Activated CD4-positive, alpha-beta T cell treated with anti-CD3 and anti-CD28 coated beads, Interleukin-2, Interleukin-4, amounts not matched to agents 100 ng/mL and 50 ng/mL, durations not matched to agents 16 hours and 8 hours (primary cell): Measurements from ENCODE around the gene PRDX2.
"Not testable (repeated sequence)": the region's sequence is repeated elsewhere in the genome, so short reads cannot be mapped to it uniquely, and the experiment has no call there.

ENCODE experiments used
- DNase-seq: peaks from one replicate; pipeline ENCODE4 v3.0.0-alpha.2; 2020; ENCODE audit warnings: low spot score

PRDX2 gene

GRCh38 chr19:12825254-12826131 is 23.9 kb upstream of the PRDX2 start:
- no peak for DNase-seq

DNA sequence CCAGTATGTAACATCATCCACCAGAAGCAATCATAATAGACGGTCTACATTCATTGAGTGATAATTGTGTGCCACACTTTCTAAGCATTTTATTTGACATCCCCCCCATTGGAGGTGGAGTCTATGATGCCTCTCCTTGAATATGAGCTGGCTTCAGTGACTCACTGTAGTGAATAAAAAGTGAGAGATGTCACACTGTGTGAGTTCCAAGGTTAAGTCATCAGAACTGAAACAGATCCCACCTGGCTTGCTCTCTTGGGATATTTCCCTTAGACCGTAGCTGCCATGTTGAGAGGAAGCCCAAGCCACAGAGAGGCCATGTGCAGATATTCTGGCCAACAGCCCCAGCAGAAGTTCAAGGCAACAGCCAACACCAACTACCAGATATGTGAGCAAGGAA is 20.2 kb upstream of the PRDX2 start:
- DNase-seq: no peak

- not testable (repeated sequence) for DNase-seq
Measured at GRCh38 chr19:12817810-12818209, 16.2 kb upstream of the PRDX2 start.

DNA sequence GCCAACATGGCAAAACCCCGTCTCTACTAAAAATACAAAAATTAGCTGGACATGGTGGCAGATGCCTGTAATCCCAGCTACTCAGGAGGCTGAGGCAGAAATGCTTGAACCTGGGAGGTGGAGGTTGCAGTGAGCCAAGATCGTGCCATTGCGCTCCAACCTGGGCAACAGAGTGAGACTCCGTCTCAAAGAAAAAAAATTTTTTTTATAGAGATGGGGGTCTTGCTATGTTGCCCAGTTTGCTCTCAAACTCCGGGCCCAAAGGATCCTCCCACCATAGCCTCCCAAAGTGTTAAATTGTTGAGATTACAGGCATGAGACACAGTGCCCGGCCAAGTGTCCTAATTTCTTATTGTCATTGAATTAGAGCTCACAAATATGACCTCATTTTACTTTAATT is 15.6 kb upstream of the PRDX2 start:
- not testable (repeated sequence) for DNase-seq

GRCh38 chr19:12815088-12815487 is 13.5 kb upstream of the PRDX2 start:
- no peak for DNase-seq

GRCh38 chr19:12806242-12807081 is 4.9 kb upstream of the PRDX2 start, which contains the start of gene RNASEH2A:
Gene RNASEH2A, plus strand, starts transcription at chr19:12806584. Its CDS starts 90 bp downstream, at chr19:12806674.
- DNase-seq: peak; percentile 91

DNA sequence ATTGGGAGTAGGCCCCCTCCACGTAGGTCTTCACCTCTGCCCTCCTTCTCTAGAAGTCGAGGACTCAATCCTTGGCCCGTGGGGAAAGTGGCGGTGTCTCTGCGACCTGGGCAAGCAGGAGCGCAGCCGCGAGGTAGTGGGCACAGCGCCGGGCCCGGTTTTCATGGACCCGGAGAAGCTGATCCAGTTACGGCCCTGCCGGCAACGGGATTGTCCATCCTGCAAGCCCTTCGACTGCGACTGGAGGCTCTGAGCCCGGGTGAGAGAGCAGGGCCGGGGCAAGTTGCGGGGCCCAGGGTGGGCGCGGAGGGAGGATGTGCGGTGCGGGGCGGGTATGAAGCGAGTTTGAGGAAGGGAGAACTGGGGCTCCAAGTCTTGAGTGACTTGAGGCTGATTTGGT is 2.5 kb upstream of the PRDX2 start:
- no peak for DNase-seq

DNA sequence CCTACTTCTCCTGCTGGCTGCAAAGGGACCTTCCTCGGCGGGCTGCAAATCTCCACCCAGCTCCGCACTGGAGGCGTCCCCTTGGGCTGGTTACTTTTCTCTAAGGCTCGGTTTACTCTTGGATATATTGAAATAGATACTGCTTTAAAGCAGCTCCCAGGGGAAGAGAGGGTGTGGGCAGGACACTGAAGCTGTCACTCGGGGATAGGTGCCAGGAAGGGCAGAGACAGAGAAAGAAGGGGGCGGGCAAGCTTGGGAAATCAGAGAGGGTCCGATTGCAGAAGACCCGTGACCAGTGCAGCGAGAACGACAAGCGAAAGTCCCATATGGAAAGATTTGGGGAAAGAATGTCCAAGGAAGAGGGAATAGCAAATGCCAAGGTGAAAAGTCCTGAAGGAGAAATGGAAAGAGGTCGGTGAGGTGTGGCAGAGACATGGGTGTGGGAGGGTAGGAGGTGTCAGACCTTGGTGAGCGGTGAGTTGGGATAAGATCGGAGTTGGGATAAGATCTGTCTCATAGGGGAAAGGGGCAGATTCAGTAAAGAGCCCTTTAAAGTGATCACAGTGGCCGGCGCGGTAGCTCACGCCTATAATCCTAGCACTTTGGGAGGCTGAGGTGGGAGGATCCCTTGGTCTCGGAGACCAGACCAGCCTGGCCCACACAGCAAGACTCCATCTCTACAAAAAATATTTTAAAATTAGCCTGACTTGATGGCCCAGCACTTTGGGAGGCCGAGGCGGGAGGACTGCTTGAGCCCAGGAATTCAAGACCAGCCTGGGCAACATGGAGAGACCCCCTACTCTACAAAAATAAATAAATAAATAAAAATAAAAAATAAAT is 887 bp upstream of the PRDX2 start:
- no peak for DNase-seq

GRCh38 chr19:12800923-12801465 is 606 bp downstream of the PRDX2 start:
- peak; percentile 19 for DNase-seq

GRCh38 chr19:12800466-12800770 is 1.2 kb downstream of the PRDX2 start:
- DNase-seq: no peak

GRCh38 chr19:12799742-12800465 is 1.7 kb downstream of the PRDX2 start:
- no peak for DNase-seq

DNA sequence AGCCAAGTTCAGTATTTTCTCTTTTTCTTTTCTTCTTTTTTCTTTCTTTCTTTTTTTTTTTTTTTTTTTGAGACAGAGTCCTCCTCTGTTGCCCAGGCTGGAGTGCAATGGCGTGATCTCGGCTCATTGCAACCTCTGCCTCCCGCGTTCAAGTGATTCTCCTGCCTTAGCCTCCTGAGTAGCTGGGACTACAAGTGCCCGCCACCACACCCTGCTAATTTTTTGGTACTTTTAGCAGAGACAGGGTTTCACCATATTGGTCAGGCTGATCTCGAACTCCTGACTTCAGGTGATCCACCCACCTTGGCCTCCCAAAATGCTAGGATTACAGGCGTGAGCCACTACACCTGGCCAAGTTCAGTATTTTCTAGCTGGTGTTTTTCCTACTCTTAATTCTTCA is 4.0 kb downstream of the PRDX2 start:
- not testable (repeated sequence) for DNase-seq

DNA sequence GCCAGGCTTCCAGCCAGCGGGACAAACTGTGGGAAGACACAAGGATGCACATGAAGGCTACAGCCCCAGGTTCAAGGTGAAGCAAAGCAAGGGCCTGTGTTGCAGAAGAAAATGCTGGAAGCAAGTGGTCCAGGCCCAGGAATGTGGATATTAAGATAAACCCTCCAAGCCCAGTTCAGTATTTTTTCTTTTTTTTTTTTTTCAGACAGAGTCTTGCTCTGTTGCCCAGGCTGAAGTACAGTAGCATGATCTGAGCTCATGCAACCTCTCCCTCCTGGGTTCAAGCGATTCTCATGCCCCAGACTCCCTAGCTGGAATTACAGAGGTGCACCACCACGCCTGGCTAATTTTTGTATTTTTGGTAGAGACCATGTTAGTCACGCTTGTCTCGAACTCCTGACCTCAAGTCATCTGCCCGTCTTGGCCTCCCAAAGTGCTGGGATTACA is 4.4 kb downstream of the PRDX2 start:
- DNase-seq: no peak

DNA sequence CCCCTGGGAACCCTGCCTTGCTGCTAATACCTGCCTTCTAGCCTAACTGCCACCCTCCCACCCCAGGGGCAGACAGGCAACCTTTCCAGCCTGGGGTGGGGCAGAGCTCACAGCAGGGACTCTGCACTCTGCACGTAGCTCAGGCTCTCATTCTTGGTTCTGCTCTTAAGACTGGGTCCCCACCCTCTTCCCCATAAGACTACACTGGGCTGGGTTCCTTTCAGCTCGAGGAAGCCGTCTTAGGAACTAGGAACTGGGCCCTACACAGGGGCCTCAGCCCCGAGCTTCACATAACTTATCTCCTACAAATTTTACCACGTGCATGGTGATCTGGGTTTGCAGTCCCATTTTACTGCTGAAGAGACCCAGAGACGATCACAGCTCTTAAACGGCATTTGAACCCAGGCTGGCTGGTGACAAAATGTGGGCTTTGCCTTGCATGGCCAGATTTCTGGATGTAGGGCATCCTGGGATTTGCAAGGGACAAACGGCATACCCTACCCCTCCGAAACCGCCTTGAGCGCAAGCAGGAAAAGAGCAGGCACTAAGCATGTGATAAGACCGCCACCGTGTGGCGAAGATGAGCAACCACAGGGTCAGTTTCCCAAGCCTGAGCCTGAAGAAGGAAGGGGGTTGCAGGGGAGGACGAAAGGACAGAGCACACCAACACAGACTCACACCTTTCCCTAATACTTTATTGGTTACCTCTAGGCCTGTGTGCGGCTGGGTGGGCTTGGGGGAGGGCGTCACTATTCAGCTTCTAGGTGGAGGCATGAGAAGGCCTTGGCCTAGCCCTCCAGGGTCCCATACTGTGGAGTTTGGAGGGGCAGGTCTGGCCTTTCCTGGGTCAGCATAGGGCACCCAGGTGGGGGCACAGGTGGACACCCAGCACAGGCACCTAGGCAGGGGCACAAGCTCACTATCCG is 5.2 kb downstream of the PRDX2 start:
- DNase-seq: peak; percentile 88

- no peak for DNase-seq
Measured at GRCh38 chr19:12794971-12795381, 6.6 kb downstream of the PRDX2 start.

DNA sequence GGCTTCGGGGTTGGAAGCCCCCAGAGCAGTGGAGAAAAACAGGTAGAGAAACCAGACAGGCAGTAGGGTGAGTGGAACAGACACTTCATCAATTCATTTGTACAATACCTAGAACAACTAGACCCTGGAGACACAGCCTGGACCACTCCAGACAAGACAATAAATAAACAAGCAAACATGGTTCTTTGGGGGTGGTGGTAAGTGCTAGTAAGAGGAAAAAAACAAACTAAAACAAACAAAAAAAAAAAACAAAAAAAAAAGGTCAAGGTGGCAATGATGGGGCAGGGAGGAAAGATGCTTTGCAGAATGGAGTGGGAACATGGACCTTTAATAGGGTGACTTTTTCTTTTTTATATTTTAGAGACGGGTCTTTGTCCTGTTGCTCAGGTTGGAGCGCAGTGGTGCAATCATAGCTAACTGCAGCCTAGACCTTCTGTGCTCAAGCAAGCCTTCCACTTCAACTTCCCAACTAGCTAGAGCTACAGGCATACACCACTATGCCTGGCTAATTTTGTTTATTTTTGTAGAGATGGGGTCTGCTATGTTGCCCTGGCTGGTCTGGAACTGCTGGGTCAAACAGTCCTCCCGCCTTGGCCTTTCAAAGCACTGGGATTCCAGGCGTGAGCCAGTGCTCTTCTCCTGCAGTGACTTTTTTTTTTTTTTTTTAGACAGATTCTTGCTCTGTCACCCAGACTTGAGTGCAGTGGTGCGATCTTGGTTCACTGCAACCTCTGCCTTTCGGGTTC is 7.2 kb downstream of the PRDX2 start:
- no peak for DNase-seq

- peak; percentile 95 for DNase-seq
Measured at GRCh38 chr19:12793290-12794195, 8.1 kb downstream of the PRDX2 start.

DNA sequence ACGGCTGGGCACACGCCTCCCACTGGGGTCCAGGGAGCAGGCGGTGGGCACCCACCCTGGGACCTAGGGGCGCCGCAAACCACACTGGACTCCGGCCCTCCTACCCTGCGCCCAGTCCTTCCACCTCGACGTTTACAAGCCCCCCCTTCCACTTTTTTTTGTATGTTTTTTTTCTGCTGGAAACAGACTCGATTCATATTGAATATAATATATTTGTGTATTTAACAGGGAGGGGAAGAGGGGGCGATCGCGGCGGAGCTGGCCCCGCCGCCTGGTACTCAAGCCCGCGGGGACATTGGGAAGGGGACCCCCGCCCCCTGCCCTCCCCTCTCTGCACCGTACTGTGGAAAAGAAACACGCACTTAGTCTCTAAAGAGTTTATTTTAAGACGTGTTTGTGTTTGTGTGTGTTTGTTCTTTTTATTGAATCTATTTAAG is 8.7 kb downstream of the PRDX2 start:
- no peak for DNase-seq
